ENCODE results near the gene FAM181A. TPM values are rescaled to one million over a fixed set of nuclear protein-coding genes. Genes with fewer than 3 reads are reported as not detected.

Gene FAM181A
- total and polyA plus RNA-seq, 10 of the 15 experiments (the other 5 are each of a cell fraction or from before 2014, with no cell fraction given), result not detected

- TF ChIP-seq PBX3 (IDR thresholded peaks at IDR 0.05; ENCODE audit: insufficient replicate concordance, low read depth, low read length), result no peak
- no peak for TF ChIP-seq ZNF24 (IDR thresholded peaks at IDR 0.05)
- no peak for TF ChIP-seq NBN (IDR thresholded peaks at IDR 0.05)
- TF ChIP-seq PAX5 (IDR thresholded peaks at IDR 0.05; ENCODE audit: borderline replicate concordance, low read depth, low read length), result no peak
Measured at GRCh38 chr14:93879362-93879983, 47.7 kb upstream of the FAM181A start (continued).

- in situ Hi-C loops (cut with MboI) (no loop called here), intact Hi-C loops (cut with micrococcal nuclease; ENCODE audit: unreplicated experiment) (no loop called here)
- 31% methylated on average over 11 of the region's 11 CpGs for WGBS (ENCODE audit: insufficient coverage, insufficient replicate concordance, low lambda C conversion rate, missing lambda C conversion rate)
- no peaks in the 10 kb centered on the region for H3K36me3 ChIP-seq (ENCODE audit: control insufficient read depth in 2 of 2, insufficient read depth in 2 of 2, low read length in 1 of 2)
- FAIRE-seq (no peak), DNase-seq (ENCODE audit: low read depth, low spot score) (no peak), ATAC-seq (no peak)
- ChIA-PET POLR2A (no interaction called here), SMC1A (ENCODE audit: uncharacterized antibody, unreplicated experiment) (interaction anchor here (1.0 kb wide), 1 partner anchor 18 kb away, joined by 3 read pairs; no protein-coding TSS in a partner anchor), CTCF (interaction anchor here (1.0 kb wide), 1 partner anchor 146 kb away, joined by 6 read pairs; no protein-coding TSS in a partner anchor), RAD21 (ENCODE audit: unreplicated experiment) (no interaction called here)
- H3K9me3 ChIP-seq (replicated peaks; ENCODE audit: control insufficient read depth, insufficient read depth, low read length), result no peaks in the 10 kb centered on the region; the same call in 2 of the 3 replicates
- TF ChIP-seq EED (IDR thresholded peaks at IDR 0.05; ENCODE audit: low read depth) (no peak), CHD1 (IDR thresholded peaks at IDR 0.05; ENCODE audit: low read depth, low read length) (no peak), MEF2A (IDR thresholded peaks at IDR 0.05; ENCODE audit: insufficient read depth, low read depth, low read length) (no peak), GABPA (IDR thresholded peaks at IDR 0.05; ENCODE audit: low read depth) (no peak), ZNF207 (IDR thresholded peaks at IDR 0.05; ENCODE audit: borderline replicate concordance) (no peak), ZZZ3 (IDR thresholded peaks at IDR 0.05; ENCODE audit: control insufficient read depth, insufficient read length, low read depth) (no peak), ZNF622 (IDR thresholded peaks at IDR 0.05) (no peak), MEF2B (IDR thresholded peaks at IDR 0.05; ENCODE audit: partially characterized antibody, poor library complexity, severe bottlenecking) (no peak), NBN (IDR thresholded peaks at IDR 0.05) (no peak), NFXL1 (IDR thresholded peaks at IDR 0.05; ENCODE audit: borderline replicate concordance) (no peak), MTA2 (IDR thresholded peaks at IDR 0.05; ENCODE audit: low read depth) (no peak), ZNF274 (IDR thresholded peaks at IDR 0.05; ENCODE audit: insufficient read depth, insufficient read length) (no peak), MLLT1 (IDR thresholded peaks at IDR 0.05) (no peak), SMC3 (IDR thresholded peaks at IDR 0.05; ENCODE audit: borderline replicate concordance, low read length) (no peak)
- no peaks in the 10 kb centered on the region for H3K79me2 ChIP-seq (ENCODE audit: control insufficient read depth, insufficient read depth, low read length)
- H3K4me2 ChIP-seq (ENCODE audit: control insufficient read depth, insufficient read depth), result no peak overlapping the region
- no peaks in the 10 kb centered on the region for H3K4me1 ChIP-seq (ENCODE audit: control insufficient read depth, insufficient read depth, low read length)
- H3K27ac ChIP-seq (ENCODE audit: control insufficient read depth, insufficient read depth), result no peak overlapping the region
- no peak overlapping the region for H3K4me3 ChIP-seq
- no peaks in the 10 kb centered on the region for H4K20me1 ChIP-seq (ENCODE audit: control insufficient read depth, insufficient read depth)
- no TSS peak for BruUV-seq (replicated peaks)
- no peak overlapping the region for H2AFZ ChIP-seq (ENCODE audit: control insufficient read depth, low read depth, low read length)
- H3K9ac ChIP-seq (ENCODE audit: control insufficient read depth, insufficient read depth, low read length), result no peak overlapping the region
- H3K27me3 ChIP-seq (replicated peaks in 1 of 2; ENCODE audit: control insufficient read depth in 2 of 2, insufficient read depth in 2 of 2, low read length in 1 of 2), result peaks cover 0 to 2% of the 10 kb centered on the region in 2 experiments; a peak in 2 of 4 replicates
Measured at GRCh38 chr14:93880021-93880820, 46.9 kb upstream of the FAM181A start.
